Endothelial cell of umbilical vein (primary cell): ENCODE data around the gene CLIC4.

Experiments
- CTCF ChIP-seq, 2 donors: IDR thresholded peaks; 1 replicate in 1 of 2; 2 replicates in 1 of 2; pipeline ENCODE4 v1.5.1; 2011; ENCODE audit warnings: low read length in 2 of 2, mild to moderate bottlenecking in 2 of 2, moderate library complexity in 2 of 2, control low read depth in 1 of 2, inconsistent platforms in 1 of 2, low read depth in 1 of 2; ENCODE audit not compliant: insufficient read depth in 1 of 2; ENCODE audit errors: extremely low read depth in 1 of 2
- EZH2 ChIP-seq: IDR thresholded peaks from 2 replicates; pipeline ENCODE4 v1.6.1; 2012; ENCODE audit warnings: borderline replicate concordance, low read depth, mild to moderate bottlenecking, moderate library complexity, low read length, inconsistent platforms; ENCODE audit not compliant: severe bottlenecking
- FOS ChIP-seq: IDR thresholded peaks from 2 replicates; pipeline ENCODE4 v1.6.1; 2011; ENCODE audit warnings: mild to moderate bottlenecking, low read length, moderate library complexity, borderline replicate concordance; ENCODE audit not compliant: insufficient read depth
- GATA2 ChIP-seq: IDR thresholded peaks from 2 replicates; pipeline ENCODE4 v1.7.0; 2011; ENCODE audit warnings: low read depth, mild to moderate bottlenecking, moderate library complexity, mixed read lengths, low read length; ENCODE audit not compliant: insufficient read length, insufficient read depth
- JUN ChIP-seq: IDR thresholded peaks from 2 replicates; pipeline ENCODE4 v1.6.1; 2011; ENCODE audit warnings: borderline replicate concordance, low read depth; ENCODE audit not compliant: insufficient read length, insufficient read depth
- MAX ChIP-seq: IDR thresholded peaks from 2 replicates; pipeline ENCODE4 v1.6.1; 2011; ENCODE audit not compliant: insufficient read depth, insufficient read length
- MYC ChIP-seq: IDR thresholded peaks from one replicate; pipeline ENCODE4 v1.6.1; 2011; ENCODE audit warnings: mild to moderate bottlenecking, low read depth, low read length
- POLR2A ChIP-seq: IDR thresholded peaks from 2 replicates; pipeline ENCODE4 v1.6.1; 2012; ENCODE audit warnings: low read depth, mild to moderate bottlenecking, control low read depth, low read length
- POLR2AphosphoS5 ChIP-seq: IDR thresholded peaks from 2 replicates; pipeline ENCODE4 v1.6.1; 2012; ENCODE audit warnings: low read depth, mild to moderate bottlenecking, control low read depth, low read length, moderate library complexity; ENCODE audit not compliant: insufficient read depth

GRCh38 chr1:24796524-24796923, 51.3 kb downstream of the CLIC4 start:
- no peak for TF ChIP-seq POLR2A
- no peak for TF ChIP-seq CTCF (IDR thresholded peaks at IDR 0.05; ENCODE audit: extremely low read depth in 1 of 2, insufficient read depth in 1 of 2, low read depth in 1 of 2, low read length in 2 of 2)
- no peak for TF ChIP-seq EZH2
- TF ChIP-seq POLR2AphosphoS5: no peak
- no peak for TF ChIP-seq MAX
- TF ChIP-seq GATA2: no peak
- TF ChIP-seq MYC: no peak
- TF ChIP-seq FOS: no peak
- TF ChIP-seq JUN: no peak
